Spleen (tissue), 11 donors: ENCODE data around the gene DUSP28. TPM values are rescaled to one million over a fixed set of nuclear protein-coding genes. Genes with fewer than 3 reads are reported as not detected.
A peak's percentile ranks its signal among the peaks of the same experiment; 100 is the strongest.

Source experiments
- DNase-seq: peaks from one replicate; pipeline ENCODE4 v3.0.0-alpha.2; 2020
- H3K27ac ChIP-seq, 8 donors: fragments of 200-600 bp; sonication (generic) in 7 of 8; 1 replicate in 4 of 8; 2 replicates in 4 of 8; pipeline versions ENCODE4 v1.5.0 to v1.8.0; 2016 to 2021; ENCODE audit warnings: inconsistent platforms in 4 of 8, mild to moderate bottlenecking in 4 of 8, moderate library complexity in 1 of 8
- H3K27me3 ChIP-seq, 7 donors: fragments of 200-600 bp; sonication (generic) in 6 of 7; replicated peaks in 1 of 7; 1 replicate in 4 of 7; 2 replicates in 3 of 7; pipeline versions ENCODE4 v1.5.0 to v1.8.0; 2016 to 2021; ENCODE audit warnings: inconsistent platforms in 3 of 7, mild to moderate bottlenecking in 1 of 7
- H3K36me3 ChIP-seq, 6 donors: fragments of 200-600 bp; sonication (generic) in 5 of 6; 1 replicate in 4 of 6; 2 replicates in 2 of 6; pipeline versions ENCODE4 v1.5.0 to v1.8.0; 2016 to 2021; ENCODE audit warnings: inconsistent platforms in 2 of 6
- H3K4me1 ChIP-seq, 6 donors: fragments of 200-600 bp; sonication (generic) in 5 of 6; 1 replicate in 3 of 6; 2 replicates in 3 of 6; pipeline versions ENCODE4 v1.5.0 to v1.8.0; 2016 to 2021; ENCODE audit warnings: inconsistent platforms in 3 of 6
- H3K4me3 ChIP-seq, 8 donors: fragments of 200-600 bp; sonication (generic) in 7 of 8; 1 replicate in 4 of 8; 2 replicates in 4 of 8; pipeline versions ENCODE4 v1.5.0 to v1.8.0; 2016 to 2021; ENCODE audit warnings: inconsistent platforms in 4 of 8, mild to moderate bottlenecking in 4 of 8, moderate library complexity in 2 of 8
- H3K9me3 ChIP-seq, 8 donors: fragments of 200-600 bp; sonication (generic) in 7 of 8; 1 replicate in 4 of 8; 2 replicates in 4 of 8; pipeline versions ENCODE4 v1.5.0 to v1.8.0; 2016 to 2021; ENCODE audit warnings: inconsistent platforms in 4 of 8
- POLR2A ChIP-seq, 3 donors: fragments of 450-650 bp; IDR thresholded peaks; one replicate each; pipeline ENCODE4 v1.5.1; 2017; ENCODE audit warnings: antibody characterized with exemption in 3 of 3, mild to moderate bottlenecking in 1 of 3
- POLR2AphosphoS5 ChIP-seq, 3 donors: sonication (generic); formaldehyde crosslinking; IDR thresholded peaks; one replicate each; pipeline ENCODE4 v1.5.1; 2017; ENCODE audit warnings: antibody characterized with exemption in 3 of 3
- WGBS, 5 donors: extraction: QIAGEN DNeasy Blood & Tissue Kit in 3 of 5; methylation state at CpG; one replicate each; pipeline versions ENCODE4 v1.1.5 to v1.1.7; 2013 to 2018; 5-methylcytosine and 5-hydroxymethylcytosine counted together
- intact Hi-C: fragments of 100-400 bp; cut with DNase I; formaldehyde crosslinking; loops from one replicate; pipeline ENCODE4 v1.15.0; 2023; ENCODE audit warnings: low total_unique reads
- polyA plus RNA-seq, 3 donors: library from polyadenylated mRNA; stranded (reverse); fragments of 200-250 nt; gene quantifications; one replicate each; pipeline ENCODE4 v1.2.1, GENCODE V29; 2013
- total RNA-seq, 7 donors: library from RNA; depleted of rRNA in 3 of 7; stranded (reverse); fragments of >200 nt in 3 of 7; fragmentation: NEBNext Ultra II Directional in 4 of 7; extraction: Animal tissue kit (Norgen Biotek cat#: 25700) in 4 of 7; gene quantifications; one replicate each; pipeline versions ENCODE4 v1.1.0 to v1.2.1, GENCODE V29; 2016 to 2021
- TF ChIP-seq, protein P1 (sequence below), 11 experiments: fragments of 200-600 bp in 7 of 11; fragments of 450-650 bp in 4 of 11; sonication (generic) in 4 of 11; IDR thresholded peaks in 8 of 11; conservative IDR thresholded peaks in 3 of 11; 1 replicate in 7 of 11; 2 replicates in 4 of 11; pipeline versions ENCODE4 v1.4.0 to v1.8.0; 2016 to 2021; ENCODE audit warnings: antibody characterized with exemption in 11 of 11, inconsistent platforms in 4 of 11, mild to moderate bottlenecking in 1 of 11
- donor health status: healthy with polysubstance abuse.
- donor health status: DM: no; HTN: no; CAD: no; lungs with moderate emphysema.
- donor health status: DM: no; HTN: no; CAD: no.
- donor health status: Bipolar disorder and iron deficiency.
- donor health status: healthy.
- donor health status: DM: no; HTN: no; CAD: no.
- donor health status: DM: yes; HTN: yes; CAD: no.

The DUSP28 gene
- total and polyA plus RNA-seq, 10 donors, result 5.9 to 13.6 (median 7.2) TPM

DNA sequence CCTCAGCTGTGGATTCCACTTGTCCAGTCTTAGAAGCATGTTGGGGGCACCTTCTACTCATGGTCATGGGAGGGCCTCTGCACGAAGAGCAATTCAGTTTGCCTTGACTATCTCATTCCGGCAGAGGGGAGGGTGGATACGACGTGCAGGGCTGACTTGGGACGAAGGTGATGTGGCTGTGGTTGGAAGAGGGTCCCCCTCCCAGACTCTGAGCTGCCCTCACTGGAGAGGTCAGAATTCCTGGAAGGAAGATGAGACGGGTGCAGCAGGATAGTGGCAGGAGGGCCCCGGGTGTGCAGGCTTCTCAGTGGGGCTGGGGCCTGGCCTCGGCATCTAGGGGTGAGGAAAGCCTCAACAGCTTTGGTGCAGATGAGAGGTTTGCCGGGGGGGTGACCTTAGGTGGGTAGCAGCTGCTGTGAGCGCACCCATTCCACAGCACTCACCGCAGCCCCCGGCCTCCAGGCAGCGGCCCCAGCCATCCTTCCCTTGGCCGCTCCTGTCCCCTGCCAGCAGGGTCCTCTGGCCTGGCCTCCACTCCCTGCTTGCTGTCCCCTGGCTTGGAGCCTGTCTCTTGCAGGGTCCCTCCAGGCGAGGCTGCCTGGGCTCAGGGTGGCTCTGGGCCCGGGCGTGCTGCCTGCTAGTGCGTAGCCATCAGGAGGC, 11.3 kb downstream of the DUSP28 start:
- DNase-seq, result peak; percentile 74

DNA sequence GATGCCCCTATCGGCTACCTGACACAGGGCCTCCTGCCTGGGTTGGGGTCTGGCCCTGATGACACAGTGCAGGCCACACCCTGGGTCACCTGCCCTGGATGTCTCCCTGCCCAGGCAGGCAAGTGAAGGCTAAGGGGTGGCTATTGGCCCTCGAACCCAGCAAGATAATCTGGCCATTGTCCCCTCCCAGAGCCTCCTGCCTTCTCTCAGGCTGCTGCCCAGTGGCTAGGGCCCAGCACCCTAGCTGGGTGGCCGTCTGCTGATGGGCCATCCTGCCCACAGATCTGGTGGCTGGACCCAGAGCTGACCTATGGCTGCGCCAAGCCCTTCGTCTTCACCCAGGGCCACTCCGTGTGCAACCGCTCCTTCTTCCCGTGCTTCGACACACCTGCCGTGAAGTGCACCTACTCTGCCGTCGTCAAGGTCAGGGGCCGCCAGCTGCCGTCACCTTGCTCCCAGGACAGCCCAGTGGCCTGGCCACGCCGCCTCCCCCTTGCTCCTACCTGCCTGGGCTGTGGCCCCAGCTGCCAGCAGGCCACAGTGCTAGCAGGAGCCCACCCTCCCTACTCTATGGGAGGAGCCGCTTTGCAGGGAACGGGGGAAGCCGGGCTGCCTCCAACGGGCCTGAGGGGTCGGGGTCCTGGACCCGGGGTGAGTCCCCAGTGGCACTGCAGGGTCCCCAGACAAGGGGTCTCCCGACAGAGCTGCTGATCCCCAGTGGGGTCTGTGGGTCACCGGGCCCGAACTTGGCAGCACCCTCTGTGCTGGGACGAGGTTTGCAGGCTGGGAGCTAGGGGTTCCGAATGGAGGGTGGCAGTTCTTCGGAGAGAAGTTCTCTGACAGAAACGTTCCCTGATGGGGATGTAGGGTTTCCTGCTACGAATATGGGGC, 12.2 kb downstream of the DUSP28 start:
- peaks cover 1 to 76% (median 50%) of the 10 kb centered on the region in 6 donors for H3K36me3 ChIP-seq
- WGBS, 5 donors, result 90 to 95% (median 94%) methylated on average over 14 to 30 of the region's 30 CpGs
- TF ChIP-seq POLR2AphosphoS5 (IDR thresholded peaks at IDR 0.05), result peak in 1 of 3 donors; percentile 15
- no peak for TF ChIP-seq POLR2A (IDR thresholded peaks at IDR 0.05)
- H3K4me3 ChIP-seq, result no peak overlapping the region
- intact Hi-C loops, result no loop called here
- no peaks in the 10 kb centered on the region for H3K27me3 ChIP-seq
- no peaks in the 10 kb centered on the region for H3K9me3 ChIP-seq
- peaks cover 26 to 48% (median 35%) of the 10 kb centered on the region in 6 donors for H3K4me1 ChIP-seq
- DNase-seq, result peak; percentile 78
- H3K27ac ChIP-seq, result no peak overlapping the region

More for the DNA sequence above, 11.3 kb downstream of the DUSP28 start:
- Histone ChIP-seq H3K9me3 (no peaks in the 10 kb centered on the region), H3K27me3 (no peaks in the 10 kb centered on the region), H3K4me1 (peaks cover 35 to 58% (median 44%) of the 10 kb centered on the region in 6 donors), H3K27ac (no peak overlapping the region), H3K4me3 (no peak overlapping the region), H3K36me3 (peaks cover 0 to 66% (median 41%) of the 10 kb centered on the region in 6 donors)
- no peak for TF ChIP-seq POLR2AphosphoS5 (IDR thresholded peaks at IDR 0.05)
- TF ChIP-seq POLR2A (IDR thresholded peaks at IDR 0.05), result no peak
- TF ChIP-seq, protein P1, sequence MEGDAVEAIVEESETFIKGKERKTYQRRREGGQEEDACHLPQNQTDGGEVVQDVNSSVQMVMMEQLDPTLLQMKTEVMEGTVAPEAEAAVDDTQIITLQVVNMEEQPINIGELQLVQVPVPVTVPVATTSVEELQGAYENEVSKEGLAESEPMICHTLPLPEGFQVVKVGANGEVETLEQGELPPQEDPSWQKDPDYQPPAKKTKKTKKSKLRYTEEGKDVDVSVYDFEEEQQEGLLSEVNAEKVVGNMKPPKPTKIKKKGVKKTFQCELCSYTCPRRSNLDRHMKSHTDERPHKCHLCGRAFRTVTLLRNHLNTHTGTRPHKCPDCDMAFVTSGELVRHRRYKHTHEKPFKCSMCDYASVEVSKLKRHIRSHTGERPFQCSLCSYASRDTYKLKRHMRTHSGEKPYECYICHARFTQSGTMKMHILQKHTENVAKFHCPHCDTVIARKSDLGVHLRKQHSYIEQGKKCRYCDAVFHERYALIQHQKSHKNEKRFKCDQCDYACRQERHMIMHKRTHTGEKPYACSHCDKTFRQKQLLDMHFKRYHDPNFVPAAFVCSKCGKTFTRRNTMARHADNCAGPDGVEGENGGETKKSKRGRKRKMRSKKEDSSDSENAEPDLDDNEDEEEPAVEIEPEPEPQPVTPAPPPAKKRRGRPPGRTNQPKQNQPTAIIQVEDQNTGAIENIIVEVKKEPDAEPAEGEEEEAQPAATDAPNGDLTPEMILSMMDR (IDR thresholded peaks at IDR 0.05 in 8 of 11, conservative IDR thresholded peaks at IDR 0.05 in 3 of 11), result no peak
- intact Hi-C loops, result no loop called here
- WGBS, 5 donors, result 91 to 93% (median 92%) methylated on average over 14 to 18 of the region's 18 CpGs

DNA sequence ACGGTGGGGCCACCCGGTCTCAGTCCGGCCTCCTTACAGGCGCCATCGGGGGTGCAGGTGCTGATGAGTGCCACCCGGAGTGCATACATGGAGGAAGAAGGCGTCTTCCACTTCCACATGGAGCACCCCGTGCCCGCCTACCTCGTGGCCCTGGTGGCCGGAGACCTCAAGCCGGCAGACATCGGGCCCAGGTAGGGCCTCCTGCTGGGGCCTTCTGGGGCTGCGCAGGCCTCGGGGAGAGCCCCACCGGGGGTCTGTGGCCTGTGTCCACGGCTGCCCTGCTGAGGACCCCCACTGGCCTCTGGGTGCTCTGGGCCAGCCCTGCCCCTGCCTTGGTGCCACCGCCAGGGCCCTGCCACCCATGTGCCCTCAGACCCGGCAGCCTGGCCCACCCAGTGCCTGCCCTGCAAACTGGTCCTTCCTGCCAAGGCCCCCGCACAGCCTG, 12.9 kb downstream of the DUSP28 start:
- 90 to 100% (median 93%) methylated on average over 3 to 20 of the region's 20 CpGs for WGBS, 5 donors
- TF ChIP-seq, protein P1 (IDR thresholded peaks at IDR 0.05 in 8 of 11, conservative IDR thresholded peaks at IDR 0.05 in 3 of 11), result no peak
- TF ChIP-seq POLR2AphosphoS5 (IDR thresholded peaks at IDR 0.05) (no peak), POLR2A (IDR thresholded peaks at IDR 0.05) (no peak)
- no peaks in the 10 kb centered on the region for H3K9me3 ChIP-seq
- H3K27ac ChIP-seq, result no peak overlapping the region
- H3K4me1 ChIP-seq, result peaks cover 22 to 48% (median 31%) of the 10 kb centered on the region in 6 donors
- peak; percentile 75 for DNase-seq
- H3K36me3 ChIP-seq, result peaks cover 3 to 83% (median 57%) of the 10 kb centered on the region in 6 donors
- intact Hi-C loops, result no loop called here
- H3K4me3 ChIP-seq, result no peak overlapping the region
- no peaks in the 10 kb centered on the region for H3K27me3 ChIP-seq

DNA sequence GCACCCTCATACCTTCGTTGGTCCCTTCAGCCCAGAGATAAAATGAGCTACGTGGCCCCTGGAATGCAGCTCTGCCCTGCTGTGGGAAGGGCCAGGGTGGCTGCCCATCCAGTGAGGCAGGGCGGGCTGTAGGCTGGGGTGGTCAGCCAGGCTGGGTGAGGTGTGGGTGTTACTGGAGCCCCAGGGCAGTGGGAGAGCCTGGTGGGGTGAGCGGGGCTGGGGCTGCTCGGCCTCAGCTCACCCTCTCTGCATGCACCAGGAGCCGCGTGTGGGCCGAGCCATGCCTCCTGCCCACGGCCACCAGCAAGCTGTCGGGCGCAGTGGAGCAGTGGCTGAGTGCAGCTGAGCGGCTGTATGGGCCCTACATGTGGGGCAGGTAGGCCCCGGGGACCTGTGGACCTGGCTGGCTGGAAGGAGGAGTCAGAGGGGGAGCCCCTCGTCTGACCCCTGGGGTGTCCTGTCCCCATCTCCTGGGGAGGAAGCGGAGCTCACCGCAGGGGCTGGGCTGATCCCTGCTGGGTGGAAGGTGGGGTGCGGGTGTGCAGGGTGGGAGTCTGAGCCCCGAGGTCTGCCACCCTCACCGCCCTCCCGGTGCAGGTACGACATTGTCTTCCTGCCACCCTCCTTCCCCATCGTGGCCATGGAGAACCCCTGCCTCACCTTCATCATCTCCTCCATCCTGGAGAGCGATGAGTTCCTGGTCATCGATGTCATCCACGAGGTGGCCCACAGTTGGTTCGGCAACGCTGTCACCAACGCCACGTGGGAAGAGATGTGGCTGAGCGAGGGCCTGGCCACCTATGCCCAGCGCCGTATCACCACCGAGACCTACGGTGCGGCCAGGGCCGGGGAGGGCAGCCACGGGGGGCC, 13.6 kb downstream of the DUSP28 start:
- no peak overlapping the region for H3K4me3 ChIP-seq
- no peaks in the 10 kb centered on the region for H3K9me3 ChIP-seq
- DNase-seq, result peak; percentile 74
- intact Hi-C loops, result no loop called here
- TF ChIP-seq POLR2AphosphoS5 (IDR thresholded peaks at IDR 0.05) (peak in 1 of 3 donors; percentile 49), POLR2A (IDR thresholded peaks at IDR 0.05) (no peak)
- TF ChIP-seq, protein P1 (IDR thresholded peaks at IDR 0.05 in 8 of 11, conservative IDR thresholded peaks at IDR 0.05 in 3 of 11), result no peak
- H3K4me1 ChIP-seq, result peaks cover 22 to 54% (median 34%) of the 10 kb centered on the region in 6 donors
- H3K27me3 ChIP-seq, result no peaks in the 10 kb centered on the region
- 90 to 94% (median 91%) methylated on average over 29 to 37 of the region's 37 CpGs for WGBS, 5 donors
- H3K27ac ChIP-seq, result no peak overlapping the region
- H3K36me3 ChIP-seq, result peaks cover 3 to 89% (median 63%) of the 10 kb centered on the region in 6 donors
